Skin epidermis (tissue), 12 donors: Measurements from ENCODE around the gene SCARB1.

ENCODE experiments used
- H3K27ac ChIP-seq, 21 experiments: fragments of 200-600 bp; sonication (generic) in 11 of 21; one replicate each; pipeline ENCODE4 v1.5.0; 2020; ENCODE audit warnings: mild to moderate bottlenecking in 3 of 21, inconsistent platforms in 2 of 21, moderate library complexity in 2 of 21
- H3K4me3 ChIP-seq, 7 experiments: fragments of 200-600 bp; sonication (generic) in 2 of 7; one replicate each; pipeline ENCODE4 v1.5.0; 2020; ENCODE audit warnings: inconsistent platforms in 2 of 7, mild to moderate bottlenecking in 2 of 7, moderate library complexity in 1 of 7

Gene SCARB1

DNA sequence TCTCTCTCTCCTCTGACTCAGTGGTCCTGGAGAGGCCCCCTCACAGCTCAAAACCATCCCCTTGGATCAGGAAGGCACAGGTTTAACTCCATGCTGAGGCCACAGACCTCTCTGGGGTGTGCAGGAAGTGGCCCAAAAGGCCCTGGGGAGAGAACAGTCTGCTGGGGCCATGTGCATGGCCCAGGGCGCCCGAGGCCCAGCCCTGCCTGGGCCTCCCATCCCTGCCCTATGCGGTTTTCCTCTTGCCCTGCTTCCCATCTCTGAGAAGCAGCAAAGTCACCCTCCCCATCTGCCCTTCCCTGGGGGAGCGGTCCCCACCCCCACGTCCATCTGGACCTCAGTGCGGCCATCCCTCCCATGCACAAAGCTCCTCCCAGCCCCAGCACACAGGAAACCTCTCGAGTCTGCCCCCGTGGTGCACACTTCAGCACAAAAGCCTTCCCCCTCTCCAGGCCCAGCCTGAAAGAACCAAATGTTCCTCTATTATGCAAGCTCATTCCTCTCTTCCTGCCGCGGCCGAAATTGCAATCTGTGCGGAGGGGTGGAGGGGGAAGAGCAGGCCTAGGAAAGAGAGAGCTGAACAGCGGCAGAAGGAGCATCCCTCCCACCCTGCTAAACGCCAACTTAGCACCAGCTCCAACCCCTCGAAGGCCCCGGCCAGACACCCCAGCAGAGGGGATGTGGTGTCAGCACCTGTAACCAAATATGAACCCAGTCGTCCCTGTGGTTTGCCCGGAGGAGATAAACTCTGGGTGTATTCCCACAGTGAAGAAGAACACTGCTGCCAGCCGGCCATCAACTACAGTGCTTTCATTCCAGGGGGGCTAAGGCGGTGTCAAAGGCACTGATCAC is 108.5 kb downstream of the SCARB1 start:
- Histone ChIP-seq H3K4me3 (no peak overlapping the region), H3K27ac (peak overlapping the region in 19 of 21 experiments; percentile 21 to 87 (median 67))

DNA sequence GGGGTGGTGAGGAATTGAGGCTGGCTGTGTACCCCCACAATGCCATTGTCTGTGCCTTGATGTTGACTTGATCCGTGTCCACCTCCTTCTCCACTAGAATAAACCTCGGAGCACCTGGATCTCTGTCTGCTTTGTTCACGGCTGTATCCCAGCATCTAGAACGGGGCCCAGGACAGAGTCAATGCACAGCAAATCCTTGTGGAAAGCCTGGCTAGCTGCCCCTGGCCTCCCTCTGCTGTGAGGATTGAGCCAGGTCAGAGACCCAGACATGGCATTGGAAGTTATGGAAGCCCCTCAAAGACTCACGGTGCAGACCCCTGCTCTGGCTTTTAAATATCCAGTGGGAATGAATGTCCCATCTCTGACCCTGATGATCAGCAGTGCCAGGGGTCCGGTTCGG is 109.2 kb downstream of the SCARB1 start:
- H3K27ac ChIP-seq = peak overlapping the region in 19 of 21 experiments; percentile 6 to 87 (median 67)
- H3K4me3 ChIP-seq = no peak overlapping the region

DNA sequence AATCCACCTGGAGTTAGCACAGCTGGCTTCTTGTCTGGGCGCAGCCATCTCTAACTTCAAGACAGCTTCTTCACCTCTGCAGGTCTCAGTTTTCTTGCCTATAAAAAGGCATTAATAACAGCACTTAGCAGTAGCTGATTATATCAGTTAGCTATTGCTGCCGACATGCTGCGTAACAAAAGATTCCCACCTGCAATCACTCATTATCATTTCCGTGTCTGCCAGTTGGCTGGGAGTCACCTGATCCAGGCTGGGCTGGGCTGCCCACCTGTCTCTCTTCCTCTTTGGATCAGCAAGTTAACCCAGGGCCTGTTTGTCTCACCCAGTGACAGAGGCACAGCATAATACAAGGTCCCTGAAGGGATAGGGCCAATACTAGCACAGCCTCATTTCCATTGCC is 109.7 kb downstream of the SCARB1 start:
- Histone ChIP-seq H3K4me3 (no peak overlapping the region), H3K27ac (peak overlapping the region in 12 of 21 experiments; percentile 8 to 85 (median 62))

DNA sequence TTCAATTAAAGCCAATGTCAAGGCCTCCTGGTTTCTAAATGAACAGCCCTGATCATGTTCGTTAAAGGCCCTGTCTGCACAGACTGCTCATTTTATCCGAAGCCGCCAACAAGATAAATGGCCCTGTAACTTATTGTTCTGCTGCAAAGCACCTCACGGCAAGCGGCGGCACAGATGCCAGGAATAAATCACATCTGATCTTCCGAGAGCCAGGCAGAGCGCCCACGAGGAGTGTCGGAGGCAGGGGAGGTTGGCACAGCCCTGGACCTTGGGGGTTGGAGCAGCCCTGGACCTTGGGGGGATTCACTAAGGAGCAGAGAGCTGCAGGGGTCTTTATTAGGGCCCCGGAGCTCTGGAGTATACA is 110.5 kb downstream of the SCARB1 start:
- Histone ChIP-seq H3K27ac (peak overlapping the region in 4 of 21 experiments; percentile 6 to 12 (median 10)), H3K4me3 (no peak overlapping the region)

DNA sequence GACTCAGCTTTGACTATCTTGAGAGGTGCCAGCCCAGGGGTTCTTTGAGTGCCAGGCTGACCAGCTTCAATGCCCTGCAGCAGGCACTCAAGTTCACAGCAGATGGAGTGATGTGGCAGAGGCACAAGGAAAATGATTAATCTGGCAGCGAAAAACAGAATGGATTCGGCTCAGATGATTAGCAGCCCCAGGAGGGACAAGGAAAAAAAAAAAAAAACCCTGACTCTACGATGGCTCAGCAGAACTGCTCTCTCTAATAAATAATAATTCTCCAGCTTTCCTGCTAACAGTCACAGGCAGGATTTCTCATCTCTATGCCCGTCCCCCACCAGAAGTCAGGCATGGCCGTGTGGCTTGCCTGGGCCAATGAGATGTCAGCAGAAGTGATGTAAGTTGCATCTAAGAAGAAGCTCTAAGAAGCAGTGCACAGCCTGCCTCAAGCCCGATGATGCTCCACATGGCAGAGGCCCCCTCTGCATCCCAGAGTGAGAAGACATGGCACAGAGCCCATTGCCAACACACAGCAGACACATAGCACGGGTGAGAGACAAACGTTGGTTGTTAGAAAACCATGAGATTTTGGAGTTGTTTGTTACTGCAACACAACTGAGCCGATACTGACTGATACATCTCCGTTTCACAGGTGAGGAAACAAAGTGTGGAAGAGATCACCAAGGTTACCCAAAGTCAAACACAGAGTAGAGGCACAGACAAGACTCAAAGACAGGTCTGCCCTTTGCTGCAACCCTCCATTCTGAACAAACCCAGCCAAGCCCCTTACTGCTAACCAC is 111.0 kb downstream of the SCARB1 start:
- Histone ChIP-seq H3K4me3 (no peak overlapping the region), H3K27ac (peak overlapping the region in 6 of 21 experiments; percentile 11 to 46 (median 20))

DNA sequence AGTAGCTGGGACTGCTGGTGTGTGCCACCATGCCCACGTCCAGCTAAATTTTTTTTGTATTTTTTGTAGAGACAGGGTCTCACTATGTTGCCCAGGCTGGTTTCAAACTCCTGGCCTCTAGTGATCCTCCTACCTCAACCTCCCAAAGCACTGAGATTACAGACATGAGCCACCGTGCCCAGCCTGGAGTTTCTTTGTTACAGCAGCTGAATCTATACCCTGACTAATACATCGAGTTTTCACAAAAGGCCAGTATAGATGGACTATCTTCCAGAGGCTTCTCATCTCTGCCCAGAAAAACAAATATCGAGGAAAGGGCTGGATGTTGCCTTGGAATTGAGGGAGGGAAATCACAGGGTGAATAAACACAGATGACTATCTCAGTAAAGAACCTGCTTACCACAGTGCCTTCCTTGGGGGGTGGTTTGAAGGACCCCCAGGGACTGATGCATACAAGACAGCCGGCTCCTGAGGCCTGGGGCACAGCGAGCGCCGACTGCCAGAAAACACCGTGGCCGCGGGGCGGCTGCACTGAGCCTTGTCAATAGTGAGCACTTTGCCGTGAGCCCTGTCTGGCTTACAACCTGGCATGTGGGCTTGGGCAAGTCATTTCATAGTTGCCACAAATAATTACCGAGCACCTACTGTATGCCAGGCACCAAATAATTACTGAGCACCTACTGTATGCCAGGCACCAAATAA is 111.9 kb downstream of the SCARB1 start:
- Histone ChIP-seq H3K4me3 (no peak overlapping the region), H3K27ac (peak overlapping the region in 6 of 21 experiments; percentile 11 to 46 (median 20))

DNA sequence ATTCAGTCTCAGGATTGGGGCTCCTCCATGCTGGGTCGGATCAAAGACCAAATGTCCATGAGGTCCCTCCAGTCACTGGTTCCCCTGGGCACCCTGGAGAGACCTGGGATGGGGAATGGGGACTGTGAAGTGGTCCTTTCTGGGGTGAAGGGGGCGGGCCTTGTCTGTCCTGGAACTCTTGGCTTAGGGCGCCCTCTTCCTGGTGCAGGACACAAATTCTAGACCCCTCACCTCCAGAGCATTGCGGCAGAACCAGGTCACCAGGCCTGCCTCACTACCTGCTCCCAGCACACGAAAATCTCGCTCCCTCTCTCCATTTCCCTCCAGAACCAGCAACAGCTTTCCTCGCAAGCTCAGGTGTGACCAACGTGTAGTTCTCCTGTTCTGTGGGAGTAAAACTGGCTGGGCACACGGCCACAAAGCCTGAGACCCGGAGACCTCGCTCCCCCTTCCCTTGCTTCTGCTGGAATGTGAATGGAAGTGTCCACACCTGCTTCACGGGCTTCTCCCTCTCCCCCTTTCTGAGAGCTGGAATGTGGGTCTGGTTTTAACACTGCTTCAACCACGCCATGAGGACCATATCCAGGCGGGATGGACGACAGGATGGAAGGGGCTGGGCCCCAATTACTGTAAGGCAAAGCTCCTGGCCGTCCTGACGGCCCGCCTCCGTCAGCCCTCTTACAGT is 112.7 kb downstream of the SCARB1 start:
- Histone ChIP-seq H3K27ac (peak overlapping the region in 1 of 21 experiments; percentile 46), H3K4me3 (no peak overlapping the region)

DNA sequence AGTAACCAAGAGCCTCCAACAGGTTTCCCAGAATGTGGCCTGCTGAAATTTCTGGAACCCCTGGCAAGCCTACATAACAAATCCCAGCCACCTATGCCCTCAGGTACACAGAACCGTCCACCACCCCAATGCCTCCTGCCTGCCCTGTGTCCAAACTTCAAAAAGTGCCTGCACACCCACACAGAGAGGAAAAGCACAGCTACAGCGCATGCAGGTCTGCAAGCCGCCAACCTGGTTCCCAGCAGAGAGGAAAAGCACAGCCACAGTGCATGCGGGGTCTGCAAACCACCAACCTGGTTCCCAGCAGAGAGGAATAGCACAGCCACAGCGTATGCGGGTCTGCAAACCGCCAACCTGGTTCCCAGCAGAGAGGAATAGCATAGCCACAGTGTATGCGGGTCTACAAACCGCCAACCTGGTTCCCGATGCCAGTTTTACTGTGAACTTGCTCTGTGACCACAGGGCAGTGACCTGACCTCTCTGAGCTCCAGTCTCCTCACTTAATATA is 113.5 kb downstream of the SCARB1 start:
- H3K27ac ChIP-seq = no peak overlapping the region
- no peak overlapping the region for H3K4me3 ChIP-seq

DNA sequence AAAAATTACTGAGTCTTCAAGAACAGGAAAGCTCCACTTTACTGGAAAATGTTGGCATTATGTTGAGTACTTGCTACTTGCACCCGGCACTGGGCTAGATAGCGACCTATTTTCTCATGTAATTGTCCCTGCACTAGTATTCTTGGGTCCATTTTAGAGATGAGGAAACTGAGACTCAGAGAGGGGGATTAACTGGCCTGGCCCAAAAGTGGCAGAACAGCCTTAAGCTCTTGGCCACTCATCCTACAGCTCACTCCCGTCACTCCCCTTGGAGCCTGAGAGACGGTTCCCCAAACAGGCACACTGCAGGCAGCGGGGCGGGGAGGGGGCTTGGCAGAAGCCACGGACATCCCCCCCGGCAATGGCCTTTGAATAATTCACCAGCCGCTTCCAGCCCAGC is 113.9 kb downstream of the SCARB1 start:
- Histone ChIP-seq H3K27ac (no peak overlapping the region), H3K4me3 (no peak overlapping the region)

DNA sequence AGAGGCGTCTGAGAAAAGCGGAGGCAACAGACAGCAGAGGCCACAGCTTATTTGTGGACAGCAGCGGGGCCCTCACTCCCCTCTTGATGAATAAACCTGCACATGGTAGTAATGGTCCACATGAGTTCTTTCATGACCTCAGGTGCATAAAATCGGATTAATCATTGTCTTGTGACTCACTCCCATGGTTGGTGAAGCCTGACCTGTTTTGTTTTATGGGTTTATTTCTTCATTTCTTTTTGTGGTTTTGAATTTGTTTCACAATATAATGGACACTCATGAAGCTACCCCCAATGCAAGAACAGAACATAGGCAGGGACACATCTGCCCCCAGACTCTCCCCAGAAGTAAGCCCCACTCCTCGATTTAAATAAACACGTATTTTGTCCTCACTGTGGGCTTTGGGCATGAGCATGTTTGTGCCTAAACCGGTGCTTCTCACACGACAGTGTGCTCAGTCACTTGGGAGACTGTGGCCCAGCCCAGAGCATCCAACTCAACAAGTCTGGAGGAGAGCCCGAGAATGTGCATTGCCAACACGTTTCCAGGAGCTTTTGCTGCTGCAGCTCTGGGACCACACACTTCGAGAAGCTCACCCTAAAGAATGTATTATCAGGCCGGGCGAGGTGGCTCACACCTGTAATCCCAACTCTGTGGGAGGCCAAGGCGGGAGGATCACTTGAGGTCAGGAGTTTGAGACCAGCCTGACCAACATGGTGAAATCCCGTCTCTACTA is 116.1 kb downstream of the SCARB1 start:
- Histone ChIP-seq H3K27ac (peak overlapping the region in 7 of 21 experiments; percentile 2 to 73 (median 46)), H3K4me3 (no peak overlapping the region)

DNA sequence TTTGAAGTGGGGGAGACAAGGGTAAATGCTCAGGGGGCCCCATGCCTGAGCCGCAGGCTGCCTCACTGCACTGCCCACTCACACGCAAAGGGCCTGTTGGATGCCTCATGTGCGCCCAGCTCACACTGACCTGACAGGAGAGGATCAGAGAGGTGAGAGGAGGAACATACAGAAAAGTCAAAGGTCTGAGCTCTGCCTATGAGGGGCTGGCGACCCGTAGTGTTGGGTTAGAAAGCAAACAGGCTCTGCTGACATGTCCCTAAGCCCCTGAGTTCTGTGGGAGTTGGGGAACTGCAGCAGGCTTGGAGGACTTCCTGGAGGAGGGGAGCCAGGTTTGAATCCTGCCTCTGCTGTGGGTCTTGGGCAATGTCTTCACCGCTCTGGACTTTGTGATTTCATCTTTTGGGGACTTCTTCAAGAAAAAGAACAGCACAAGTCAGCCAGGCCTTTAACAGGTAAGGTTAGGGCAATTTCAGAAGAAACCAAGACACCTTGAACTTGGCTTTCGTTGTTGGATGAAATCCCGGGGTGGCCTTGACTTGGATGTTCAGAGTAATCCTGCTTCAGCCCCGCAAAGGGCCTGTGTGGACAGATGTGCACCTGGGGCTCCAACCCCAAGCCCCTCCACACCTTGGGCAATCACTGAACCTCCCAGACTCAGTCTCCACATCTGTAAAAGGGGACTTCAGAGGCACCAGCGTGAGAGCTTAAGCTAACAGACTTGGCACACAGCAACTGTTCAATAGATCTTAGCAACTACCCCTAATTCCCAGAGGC is 116.8 kb downstream of the SCARB1 start:
- Histone ChIP-seq H3K27ac (peak overlapping the region in 18 of 21 experiments; percentile 2 to 85 (median 64)), H3K4me3 (no peak overlapping the region)

DNA sequence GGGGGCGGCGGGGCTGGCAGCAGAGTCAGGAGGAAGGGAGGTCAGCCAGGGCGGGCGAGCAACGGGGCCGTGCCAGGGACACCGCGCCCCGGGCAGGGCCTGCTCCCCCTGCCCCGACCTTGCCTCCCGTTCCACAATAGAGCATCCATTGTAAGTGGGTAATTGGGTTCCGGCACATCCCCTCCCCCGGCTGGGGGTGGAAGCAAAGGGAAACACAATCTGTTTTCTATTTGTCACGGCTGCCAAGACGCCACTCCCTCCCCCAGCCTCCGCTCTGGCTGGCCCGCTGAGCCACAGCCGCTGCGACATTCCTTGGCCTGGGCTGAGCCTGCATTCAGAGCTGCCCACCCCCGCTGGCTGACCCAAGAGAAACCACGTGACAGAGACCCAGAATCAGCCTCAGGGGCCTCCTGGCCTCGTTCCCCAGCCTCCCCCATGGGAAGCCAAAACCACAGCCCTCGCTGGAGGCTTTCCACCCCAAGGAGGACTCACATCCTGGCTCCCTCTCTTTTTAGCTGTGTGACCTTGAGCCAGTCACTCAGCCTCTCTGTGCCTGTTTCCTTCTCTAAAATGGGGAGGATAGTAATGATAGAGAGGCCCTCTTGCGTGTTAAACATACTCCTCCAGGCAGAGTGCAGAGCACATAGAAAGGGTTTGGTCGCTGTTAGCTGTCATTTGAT is 117.6 kb downstream of the SCARB1 start:
- Histone ChIP-seq H3K4me3 (no peak overlapping the region), H3K27ac (peak overlapping the region in 20 of 21 experiments; percentile 30 to 85 (median 64))

DNA sequence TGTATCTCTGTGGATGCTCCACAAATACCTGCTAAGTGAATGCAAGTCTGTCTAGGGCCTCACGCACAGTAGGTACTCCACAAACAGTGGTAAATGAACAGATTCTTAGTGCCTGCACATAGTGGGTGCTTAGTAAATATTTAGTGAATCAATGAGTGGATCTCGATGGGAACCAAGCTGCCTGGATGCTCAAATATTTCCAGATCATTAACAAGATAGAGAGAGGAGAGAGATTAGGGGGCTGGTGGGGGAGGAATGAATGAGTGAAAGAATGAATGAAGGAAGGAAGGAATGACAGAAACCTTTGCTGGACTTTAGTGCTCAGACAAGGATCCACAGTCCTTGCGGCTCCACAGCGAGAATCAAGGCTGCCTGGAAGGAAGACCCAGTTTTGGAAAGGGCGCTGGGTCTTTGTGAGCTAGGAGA is 118.2 kb downstream of the SCARB1 start:
- H3K27ac ChIP-seq = peak overlapping the region in 20 of 21 experiments; percentile 2 to 85 (median 62)
- no peak overlapping the region for H3K4me3 ChIP-seq

DNA sequence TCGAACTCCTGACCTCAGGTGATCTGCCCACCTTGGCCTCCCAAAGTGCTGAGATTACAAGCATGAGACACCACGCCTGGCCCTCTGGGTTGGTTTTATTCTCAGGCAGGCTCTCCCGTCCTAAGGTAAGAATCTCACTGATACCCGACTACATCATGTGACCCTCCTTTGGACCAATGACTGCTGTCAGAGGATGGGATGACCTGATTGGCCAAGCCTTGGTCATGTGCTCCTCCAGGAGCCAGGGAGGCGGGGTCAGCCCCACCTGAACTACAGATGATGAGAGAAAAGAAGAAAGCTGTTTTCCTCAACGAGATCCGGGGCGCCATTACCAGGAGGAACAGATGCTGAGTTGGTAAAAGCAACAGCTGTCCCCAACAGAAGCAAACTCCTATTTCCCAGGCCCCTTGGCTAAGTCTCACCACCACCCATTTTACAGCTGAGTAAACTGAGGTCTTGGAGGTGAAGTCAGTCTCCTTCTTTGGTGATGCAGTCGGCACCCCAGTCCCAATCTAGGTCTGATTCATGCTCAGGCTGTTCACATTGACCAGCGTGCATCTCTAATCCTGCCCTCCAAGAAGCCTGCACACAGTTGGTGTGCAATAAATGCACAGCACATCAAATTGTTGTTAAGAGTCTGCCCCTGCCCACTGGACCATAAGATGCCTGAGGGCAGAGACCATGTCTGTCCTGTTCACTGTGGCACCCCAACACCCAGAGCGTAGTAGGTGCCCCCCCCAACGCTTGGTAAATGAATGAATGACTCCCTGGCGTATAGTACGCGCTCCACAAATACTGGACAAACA is 118.8 kb downstream of the SCARB1 start:
- Histone ChIP-seq H3K4me3 (no peak overlapping the region), H3K27ac (peak overlapping the region in 14 of 21 experiments; percentile 9 to 85 (median 68))

DNA sequence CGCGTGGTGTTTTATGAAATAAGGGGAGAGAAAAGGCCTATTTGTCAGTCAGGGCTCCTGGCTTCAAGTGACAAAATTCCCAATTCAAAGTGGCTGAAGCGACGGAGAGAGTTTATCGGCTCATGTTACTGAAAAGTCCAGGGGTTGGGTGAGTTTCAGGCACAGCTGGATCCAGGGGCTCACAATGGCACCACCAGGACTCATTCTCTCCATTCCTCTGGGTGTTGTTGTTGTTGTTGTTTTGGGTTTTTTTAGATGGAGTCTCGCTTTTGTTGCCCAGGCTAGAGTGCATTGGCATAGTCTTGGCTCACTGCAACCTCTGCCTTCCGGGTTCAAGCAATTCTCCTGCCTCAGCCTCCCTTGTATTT is 119.4 kb downstream of the SCARB1 start:
- Histone ChIP-seq H3K4me3 (no peak overlapping the region), H3K27ac (no peak overlapping the region)

DNA sequence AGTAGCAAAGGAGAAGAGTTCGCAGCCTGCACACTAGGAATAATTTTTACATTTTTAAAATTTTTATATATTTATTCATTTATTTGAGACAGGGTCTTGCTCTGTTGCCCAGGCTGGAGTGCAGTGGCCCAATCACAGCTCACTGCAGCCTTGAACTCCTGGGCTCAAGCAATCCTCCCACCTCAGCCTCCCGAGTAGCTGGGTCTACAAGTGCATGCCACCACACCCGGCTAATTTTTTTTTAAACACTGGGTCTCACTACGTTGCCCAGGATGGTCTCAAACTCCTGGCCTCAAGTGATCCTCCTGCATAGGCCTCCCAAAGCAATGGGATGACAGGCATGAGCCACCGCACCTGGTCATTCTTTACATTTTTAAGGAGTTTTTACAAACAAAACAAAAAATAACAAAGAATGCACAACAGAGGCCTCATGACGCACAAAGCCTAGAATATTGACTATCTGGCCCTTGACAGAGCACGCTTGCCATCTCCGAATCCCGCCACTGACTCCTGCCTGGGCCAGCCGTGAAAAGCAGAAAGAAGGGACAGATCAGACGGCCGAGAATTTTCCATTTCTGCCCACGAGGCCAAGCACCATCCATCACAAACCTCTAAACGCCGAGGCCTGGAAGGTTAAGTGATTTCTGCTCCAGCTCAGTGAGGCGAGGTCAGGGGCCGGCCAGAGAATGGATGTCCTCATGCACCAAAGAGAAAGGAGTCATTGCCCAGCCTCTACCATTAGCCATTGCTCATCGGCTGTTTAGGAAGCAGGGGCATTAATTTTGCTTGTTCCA is 120.0 kb downstream of the SCARB1 start:
- Histone ChIP-seq H3K4me3 (no peak overlapping the region), H3K27ac (peak overlapping the region in 1 of 21 experiments; percentile 8)
